ENCODE measurements around the gene ADGRA3. TPM values are rescaled to one million over a fixed set of nuclear protein-coding genes. Genes with fewer than 3 reads are reported as not detected.

The ADGRA3 gene
- total RNA-seq, 1 experiment from 2014 or later = 29.0 TPM

- Histone ChIP-seq H3F3A (ENCODE audit: low read length, unreplicated experiment) (no peaks in the 10 kb centered on the region), H4K20me1 (ENCODE audit: low read length) (no peaks in the 10 kb centered on the region), H3K27me3 (ENCODE audit: low read length) (no peaks in the 10 kb centered on the region), H3K79me2 (ENCODE audit: low read length) (no peaks in the 10 kb centered on the region), H3K36me3 (ENCODE audit: low read depth, low read length) (no peaks in the 10 kb centered on the region), H3K4me2 (ENCODE audit: low read length) (no peak overlapping the region), H3K9ac (ENCODE audit: low read length) (no peak overlapping the region), H2AFZ (ENCODE audit: low read length) (no peak overlapping the region), H3K27ac (ENCODE audit: low read length) (no peak overlapping the region), H3K9me2 (replicated peaks; ENCODE audit: low read length) (no peaks in the 10 kb centered on the region), H3K9me3 (ENCODE audit: low read length) (no peaks in the 10 kb centered on the region), H3K4me1 (ENCODE audit: insufficient read depth, low read length) (peaks cover 8% of the 10 kb centered on the region; the same call in 1 of the 2 replicates), H3K4me3 (ENCODE audit: low read length) (no peak overlapping the region)
- intact Hi-C loops (cut with micrococcal nuclease) = no loop called here
- no peak for DNase-seq
- ATAC-seq = no peak
- CTCF ChIA-PET = no interaction called here
- POLR2A ChIA-PET (ENCODE audit: unreplicated experiment) = no interaction called here
- TF ChIP-seq EZH2phosphoT487 (IDR thresholded peaks at IDR 0.05; ENCODE audit: borderline replicate concordance, low read length) (no peak), CTCF (conservative IDR thresholded peaks at IDR 0.05; ENCODE audit: low read depth, low read length) (no peak), EZH2 (IDR thresholded peaks at IDR 0.05; ENCODE audit: low read length, unreplicated experiment) (no peak)
- BruUV-seq (replicated peaks) = no TSS peak
These were observed 38.8 kb upstream of the ADGRA3 start for GRCh38 chr4:22554670-22555069.

- TF ChIP-seq CTCF (conservative IDR thresholded peaks at IDR 0.05; ENCODE audit: low read depth, low read length) (no peak), EZH2phosphoT487 (IDR thresholded peaks at IDR 0.05; ENCODE audit: borderline replicate concordance, low read length) (no peak), EZH2 (IDR thresholded peaks at IDR 0.05; ENCODE audit: low read length, unreplicated experiment) (no peak)
- Histone ChIP-seq H3K4me1 (ENCODE audit: insufficient read depth, low read length) (peaks cover 8% of the 10 kb centered on the region; the same call in 1 of the 2 replicates), H3K9me2 (replicated peaks; ENCODE audit: low read length) (no peaks in the 10 kb centered on the region), H2AFZ (ENCODE audit: low read length) (no peak overlapping the region), H3F3A (ENCODE audit: low read length, unreplicated experiment) (no peaks in the 10 kb centered on the region), H3K27ac (ENCODE audit: low read length) (no peak overlapping the region), H4K20me1 (ENCODE audit: low read length) (no peaks in the 10 kb centered on the region), H3K9me3 (ENCODE audit: low read length) (no peaks in the 10 kb centered on the region), H3K27me3 (ENCODE audit: low read length) (no peaks in the 10 kb centered on the region), H3K4me3 (ENCODE audit: low read length) (no peak overlapping the region), H3K9ac (ENCODE audit: low read length) (no peak overlapping the region), H3K79me2 (ENCODE audit: low read length) (no peaks in the 10 kb centered on the region), H3K4me2 (ENCODE audit: low read length) (no peak overlapping the region), H3K36me3 (ENCODE audit: low read depth, low read length) (no peaks in the 10 kb centered on the region)
- intact Hi-C loops (cut with micrococcal nuclease) = no loop called here
- no TSS peak for BruUV-seq (replicated peaks)
- ATAC-seq = no peak
- ChIA-PET CTCF (no interaction called here), POLR2A (ENCODE audit: unreplicated experiment) (no interaction called here)
- DNase-seq = no peak
These were observed 37.7 kb upstream of the ADGRA3 start for GRCh38 chr4:22553560-22553959.

GRCh38 chr4:22552812-22553211 lies 36.9 kb upstream of the ADGRA3 start:
- Histone ChIP-seq H3K4me2 (ENCODE audit: low read length) (no peak overlapping the region), H3K4me1 (ENCODE audit: insufficient read depth, low read length) (peaks cover 8% of the 10 kb centered on the region; the same call in 1 of the 2 replicates), H3F3A (ENCODE audit: low read length, unreplicated experiment) (no peaks in the 10 kb centered on the region), H3K79me2 (ENCODE audit: low read length) (no peaks in the 10 kb centered on the region), H3K36me3 (ENCODE audit: low read depth, low read length) (no peaks in the 10 kb centered on the region), H3K9me3 (ENCODE audit: low read length) (no peaks in the 10 kb centered on the region), H3K9ac (ENCODE audit: low read length) (no peak overlapping the region), H3K4me3 (ENCODE audit: low read length) (no peak overlapping the region), H3K9me2 (replicated peaks; ENCODE audit: low read length) (no peaks in the 10 kb centered on the region), H3K27me3 (ENCODE audit: low read length) (no peaks in the 10 kb centered on the region), H2AFZ (ENCODE audit: low read length) (no peak overlapping the region), H4K20me1 (ENCODE audit: low read length) (no peaks in the 10 kb centered on the region), H3K27ac (ENCODE audit: low read length) (no peak overlapping the region)
- ChIA-PET CTCF (no interaction called here), POLR2A (ENCODE audit: unreplicated experiment) (no interaction called here)
- DNase-seq (peak; percentile 2), ATAC-seq (no peak)
- no TSS peak for BruUV-seq (replicated peaks)
- intact Hi-C loops (cut with micrococcal nuclease) = no loop called here
- no peak for TF ChIP-seq EZH2 (IDR thresholded peaks at IDR 0.05; ENCODE audit: low read length, unreplicated experiment)
- TF ChIP-seq EZH2phosphoT487 (IDR thresholded peaks at IDR 0.05; ENCODE audit: borderline replicate concordance, low read length) = no peak
